Mesothelial cell of epicardium (in vitro differentiated cells): ENCODE measurements around the gene GNB1. TPM values are rescaled to one million over a fixed set of nuclear protein-coding genes. Genes with fewer than 3 reads are reported as not detected.

ENCODE experiments used
- DNase-seq, 2 experiments: peaks; one replicate each; pipeline ENCODE4 v3.0.0; 2021; ENCODE audit warnings: low spot score in 2 of 2; ENCODE audit not compliant: unreplicated experiment in 2 of 2
- H3K27ac Mint-ChIP-seq: 2 replicates; pipeline ENCODE4 v1.8.0; 2021; ENCODE audit warnings: mixed read lengths
- H3K27me3 Mint-ChIP-seq: 2 replicates; pipeline ENCODE4 v1.8.0; 2021; ENCODE audit warnings: low read depth, mixed read lengths
- H3K36me3 Mint-ChIP-seq: 2 replicates; pipeline ENCODE4 v1.8.0; 2021; ENCODE audit warnings: mixed read lengths
- H3K4me1 Mint-ChIP-seq: 2 replicates; pipeline ENCODE4 v1.8.0; 2021; ENCODE audit warnings: mixed read lengths
- H3K4me3 Mint-ChIP-seq: 2 replicates; pipeline ENCODE4 v1.8.0; 2021; ENCODE audit warnings: mild to moderate bottlenecking, moderate library complexity, mixed read lengths
- H3K9me3 Mint-ChIP-seq: 2 replicates; pipeline ENCODE4 v1.8.0; 2021; ENCODE audit warnings: mixed read lengths
- CTCF ChIP-seq: fragments of 200-600 bp; sonication (generic); IDR thresholded peaks from one replicate; pipeline ENCODE4 v1.5.0; 2021; ENCODE audit warnings: antibody characterized with exemption; ENCODE audit not compliant: unreplicated experiment
- total RNA-seq: library from RNA; stranded (reverse); gene quantifications from 3 replicates; pipeline ENCODE4 v1.2.1, GENCODE V29; 2021

The GNB1 gene
- total RNA-seq, 1 donor from 2014 or later = 272 TPM

DNA sequence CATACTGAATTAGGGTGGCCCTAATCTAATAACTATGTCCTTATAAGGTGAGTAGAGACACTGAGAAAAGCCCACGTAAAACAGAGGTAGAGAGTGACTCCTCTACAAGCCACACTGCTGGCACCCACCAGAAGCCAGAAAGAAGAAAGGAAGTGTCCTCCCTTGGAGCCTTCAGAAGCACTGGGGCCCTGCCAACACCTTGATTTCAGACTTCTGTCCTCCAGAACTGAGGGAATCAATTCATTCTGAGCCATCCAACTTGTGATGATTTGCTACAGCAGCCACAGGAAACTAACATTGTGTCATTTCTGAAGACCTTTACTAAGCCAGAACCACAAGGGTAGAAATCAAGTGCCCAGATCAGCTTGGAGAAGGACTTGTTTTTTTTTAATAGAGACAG lies 15.0 kb downstream of the GNB1 start:
- H3K4me1 Mint-ChIP-seq = peaks cover 21% of the 10 kb centered on the region
- DNase-seq = no peak
- TF ChIP-seq CTCF = no peak
- peaks cover 29% of the 10 kb centered on the region for H3K36me3 Mint-ChIP-seq
- H3K9me3 Mint-ChIP-seq = no peaks in the 10 kb centered on the region
- H3K27ac Mint-ChIP-seq = peak overlapping the region; percentile 15
- H3K27me3 Mint-ChIP-seq = no peaks in the 10 kb centered on the region
- H3K4me3 Mint-ChIP-seq = no peak overlapping the region

DNA sequence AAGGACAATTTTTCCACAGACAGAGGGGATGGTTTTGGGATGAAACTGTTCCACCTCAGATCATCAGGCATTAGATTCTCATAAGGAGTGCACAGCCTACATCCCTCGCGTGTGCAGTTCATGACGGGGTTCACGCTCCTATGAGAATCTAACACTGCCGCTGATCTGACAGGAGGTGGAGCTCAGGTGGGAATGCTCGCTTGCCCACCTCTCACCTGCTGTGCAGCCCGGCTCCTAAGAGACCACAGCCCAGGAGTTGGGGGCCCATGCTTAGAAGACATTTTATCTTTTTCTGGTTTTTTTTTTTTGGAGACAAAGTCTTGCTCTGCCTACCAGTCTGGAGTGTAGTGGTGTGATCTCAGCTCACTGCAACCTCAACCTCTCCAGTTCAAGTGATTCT lies 16.0 kb downstream of the GNB1 start:
- Mint-ChIP-seq H3K27me3 (no peaks in the 10 kb centered on the region), H3K9me3 (no peaks in the 10 kb centered on the region), H3K4me1 (peaks cover 16% of the 10 kb centered on the region), H3K27ac (no peak overlapping the region), H3K36me3 (peaks cover 30% of the 10 kb centered on the region), H3K4me3 (no peak overlapping the region)
- no peak for DNase-seq
- no peak for TF ChIP-seq CTCF

DNA sequence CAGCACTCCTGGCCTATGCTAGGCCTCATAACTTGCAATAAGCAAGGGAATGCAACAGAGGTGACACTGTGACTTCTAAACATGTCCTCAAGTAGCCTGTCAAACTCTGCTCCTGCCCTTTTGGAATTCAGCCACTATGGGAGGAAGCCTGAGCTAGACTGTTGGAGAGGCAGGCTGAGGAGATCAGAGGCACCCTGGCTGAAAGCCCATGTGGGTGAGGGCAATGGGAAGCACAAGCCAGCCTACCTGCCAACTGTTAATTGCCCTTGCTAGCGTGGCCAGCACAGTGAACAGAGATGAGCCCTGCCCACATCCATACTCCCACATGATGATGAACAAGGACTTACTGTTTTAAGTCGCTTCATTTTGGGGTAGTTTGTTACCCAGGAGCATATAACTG lies 17.7 kb downstream of the GNB1 start:
- Mint-ChIP-seq H3K4me3 (no peak overlapping the region), H3K36me3 (peaks cover 34% of the 10 kb centered on the region), H3K27ac (no peak overlapping the region), H3K9me3 (peaks cover 3% of the 10 kb centered on the region), H3K27me3 (no peaks in the 10 kb centered on the region), H3K4me1 (peaks cover 11% of the 10 kb centered on the region)
- DNase-seq = no peak
- TF ChIP-seq CTCF = no peak

DNA sequence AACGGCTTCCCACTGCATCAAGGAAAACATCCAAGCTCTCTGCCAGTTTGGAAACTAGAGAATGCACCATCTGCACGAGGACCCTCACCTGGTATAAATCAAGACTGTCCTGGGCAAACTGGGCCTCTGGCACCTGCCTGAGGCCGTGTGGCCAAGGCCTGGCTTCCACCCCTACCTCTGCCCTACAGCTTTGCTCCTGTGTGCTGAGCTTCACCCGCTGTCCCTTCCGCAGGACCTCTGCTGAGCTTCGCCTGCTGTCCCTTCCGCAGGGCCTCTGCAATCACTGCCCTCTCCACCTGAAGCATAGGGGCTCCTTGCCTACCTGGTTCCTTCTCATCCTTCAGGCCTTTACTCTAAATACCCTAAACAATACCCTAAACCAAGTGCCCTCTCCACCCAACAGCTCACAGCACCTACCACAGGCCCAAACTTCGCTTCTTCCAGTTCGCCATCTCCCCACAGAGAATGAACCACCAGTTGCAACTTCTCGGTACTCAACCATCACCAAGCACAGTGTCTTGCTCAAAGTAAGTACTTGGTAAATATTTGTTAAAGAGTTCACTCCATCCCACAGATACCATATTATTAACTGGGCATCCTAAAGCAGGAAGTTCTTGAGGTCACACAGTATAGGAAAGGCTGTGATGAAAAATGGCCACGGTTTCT lies 18.4 kb downstream of the GNB1 start:
- Mint-ChIP-seq H3K4me1 (peaks cover 7% of the 10 kb centered on the region), H3K27ac (no peak overlapping the region), H3K27me3 (no peaks in the 10 kb centered on the region), H3K9me3 (peaks cover 3% of the 10 kb centered on the region), H3K4me3 (no peak overlapping the region), H3K36me3 (peaks cover 34% of the 10 kb centered on the region)
- TF ChIP-seq CTCF = no peak
- DNase-seq = no peak

- H3K27me3 Mint-ChIP-seq = no peaks in the 10 kb centered on the region
- H3K4me1 Mint-ChIP-seq = peaks cover 2% of the 10 kb centered on the region
- H3K4me3 Mint-ChIP-seq = no peak overlapping the region
- peaks cover 23% of the 10 kb centered on the region for H3K36me3 Mint-ChIP-seq
- DNase-seq = no peak
- no peak for TF ChIP-seq CTCF
- peak overlapping the region; percentile 27 for H3K27ac Mint-ChIP-seq
- H3K9me3 Mint-ChIP-seq = peaks cover 3% of the 10 kb centered on the region
Observed at GRCh38 chr1:1869469-1869868, 21.4 kb downstream of the GNB1 start.

DNA sequence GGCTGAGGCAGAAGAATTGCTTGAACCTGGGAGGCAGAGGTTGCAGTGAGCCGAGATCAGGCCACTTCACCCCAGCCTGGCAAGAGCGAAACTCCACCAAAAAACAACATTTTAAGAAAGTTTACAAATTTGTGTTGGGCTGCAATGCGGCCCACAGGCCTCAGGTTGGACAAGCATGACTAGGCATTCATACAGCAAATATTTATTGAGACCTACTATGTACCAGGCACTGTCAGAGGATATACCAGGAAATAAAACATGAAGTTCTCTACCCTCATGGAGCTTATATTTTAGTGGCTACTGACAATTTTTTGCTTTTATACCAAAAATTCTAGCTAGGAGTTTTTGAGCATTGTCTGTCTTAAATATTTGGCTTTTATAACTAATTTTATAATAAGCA lies 23.7 kb downstream of the GNB1 start:
- Mint-ChIP-seq H3K27ac (no peak overlapping the region), H3K27me3 (no peaks in the 10 kb centered on the region), H3K36me3 (peaks cover 17% of the 10 kb centered on the region), H3K4me1 (peaks cover 10% of the 10 kb centered on the region), H3K4me3 (no peak overlapping the region), H3K9me3 (peaks cover 3% of the 10 kb centered on the region)
- no peak for DNase-seq
- TF ChIP-seq CTCF = no peak
